HepG2 (cell line): ENCODE results near the gene FIZ1. TPM values are rescaled to one million over a fixed set of nuclear protein-coding genes. Genes with fewer than 3 reads are reported as not detected.
A peak's percentile ranks its signal among the peaks of the same experiment; 100 is the strongest.

Source experiments
- GABPB1 ChIP-seq: IDR thresholded peaks from 2 replicates; pipeline ENCODE4 v1.6.1; 2016; ENCODE audit warnings: mild to moderate bottlenecking, missing genetic modification reagents, moderate library complexity, missing compliant biosample characterization
- MYC ChIP-seq: sonication (generic); formaldehyde crosslinking; IDR thresholded peaks from 2 replicates; pipeline ENCODE4 v1.9.0; 2021; ENCODE audit warnings: missing genetic modification reagents, borderline replicate concordance
- NONO ChIP-seq, 2 experiments: fragments of 450-650 bp in 1 of 2; sonication (generic) in 1 of 2; formaldehyde crosslinking in 1 of 2; IDR thresholded peaks in 1 of 2; conservative IDR thresholded peaks in 1 of 2; 2 replicates each; pipeline versions ENCODE4 v1.6.1 to v1.8.0; 2017 to 2022; ENCODE audit warnings: mild to moderate bottlenecking in 1 of 2, missing genetic modification reagents in 1 of 2, moderate library complexity in 1 of 2
- YEATS4 ChIP-seq: sonication (generic); formaldehyde crosslinking; IDR thresholded peaks from 2 replicates; pipeline ENCODE4 v1.4.0; 2020; ENCODE audit warnings: missing genetic modification reagents, borderline replicate concordance
- ZNF674 ChIP-seq: sonication (generic); formaldehyde crosslinking; IDR thresholded peaks from 2 replicates; pipeline ENCODE4 v1.5.0; 2020; ENCODE audit warnings: low read depth, mild to moderate bottlenecking, missing genetic modification reagents
- ZNF761 ChIP-seq: sonication (generic); formaldehyde crosslinking; conservative IDR thresholded peaks from 2 replicates; pipeline ENCODE4 v1.4.0; 2020; ENCODE audit warnings: mild to moderate bottlenecking, missing genetic modification reagents
- ZSCAN29 ChIP-seq: sonication (generic); formaldehyde crosslinking; conservative IDR thresholded peaks from 2 replicates; pipeline ENCODE4 v1.4.0; 2020; ENCODE audit warnings: mild to moderate bottlenecking, missing genetic modification reagents
- polyA plus RNA-seq, 8 experiments: library from polyadenylated mRNA; depleted of rRNA in 3 of 8; stranded (reverse) in 7 of 8; unstranded in 1 of 8; fragments of >200 nt; fragmentation: Illumina TruSeq in 4 of 8; extraction: Trizol in 4 of 8; gene quantifications; 2 replicates each; pipeline versions ENCODE4 v1.2.1 to v1.2.3, GENCODE V29; 2011 to 2016; ENCODE audit warnings: low read depth in 4 of 8, missing spikeins in 1 of 8, mixed read lengths in 1 of 8; ENCODE audit not compliant: insufficient read depth in 1 of 8
- total RNA-seq, 5 experiments: library from RNA; depleted of rRNA; stranded (reverse); fragments of >200 nt; fragmentation: Illumina TruSeq; extraction: Trizol; gene quantifications; 2 replicates each; pipeline ENCODE4 v1.2.3, GENCODE V29; 2016; ENCODE audit warnings: low read depth in 1 of 5
- TF ChIP-seq, protein P1 (sequence below): sonication (generic); formaldehyde crosslinking; IDR thresholded peaks from 2 replicates; pipeline ENCODE4 v1.4.0; 2020; ENCODE audit warnings: low read depth, missing genetic modification reagents

FIZ1 gene
- total and polyA plus RNA-seq, 2 of the 13 experiments (the other 11 are each of a cell fraction or from before 2014, with no cell fraction given), result 3.6 to 5.9 TPM

DNA sequence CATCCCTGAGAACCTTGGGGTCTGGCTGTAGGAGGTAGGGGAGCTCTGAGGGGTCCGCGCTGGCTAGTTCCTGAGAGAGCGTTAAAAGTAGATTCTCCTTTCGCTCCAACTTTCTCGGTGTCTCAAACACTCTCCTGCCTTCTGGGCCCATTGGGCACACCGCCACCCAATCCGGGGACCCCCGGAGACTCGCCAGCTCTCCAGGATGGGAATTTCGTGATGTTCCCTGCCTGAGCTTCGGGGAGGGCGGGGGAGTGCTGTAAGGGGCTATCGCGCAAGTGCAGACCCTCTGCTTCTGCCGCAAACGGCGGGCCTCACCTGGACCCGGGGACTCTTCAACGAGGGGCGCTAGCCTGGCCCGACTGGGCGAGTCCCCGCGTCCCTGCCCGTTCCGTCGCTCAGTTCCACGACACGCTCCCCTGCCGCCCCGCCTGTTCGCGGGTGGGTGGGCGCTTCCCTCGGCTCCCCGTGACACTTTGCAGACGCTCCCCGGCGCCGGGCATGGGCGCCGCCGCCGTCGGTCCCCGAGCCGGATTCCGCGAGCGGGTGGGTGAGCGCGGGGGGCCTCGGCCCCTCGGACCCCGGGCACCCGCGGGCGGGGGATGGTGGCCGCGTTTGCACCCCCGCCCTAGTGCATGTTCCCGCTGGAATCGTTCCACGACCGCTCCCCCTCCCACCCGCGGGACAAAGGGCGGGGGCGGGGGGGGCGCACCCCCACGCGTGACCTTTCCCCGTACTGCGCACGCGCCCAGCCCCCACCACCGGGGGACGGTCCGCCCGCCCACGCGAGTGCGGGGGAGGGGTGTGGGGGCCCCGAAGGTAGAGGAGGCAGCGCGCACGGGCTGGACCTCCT is 48.6 kb upstream of the FIZ1 start, which contains the start of gene CCDC106 (continued):
- TF ChIP-seq, protein P1, sequence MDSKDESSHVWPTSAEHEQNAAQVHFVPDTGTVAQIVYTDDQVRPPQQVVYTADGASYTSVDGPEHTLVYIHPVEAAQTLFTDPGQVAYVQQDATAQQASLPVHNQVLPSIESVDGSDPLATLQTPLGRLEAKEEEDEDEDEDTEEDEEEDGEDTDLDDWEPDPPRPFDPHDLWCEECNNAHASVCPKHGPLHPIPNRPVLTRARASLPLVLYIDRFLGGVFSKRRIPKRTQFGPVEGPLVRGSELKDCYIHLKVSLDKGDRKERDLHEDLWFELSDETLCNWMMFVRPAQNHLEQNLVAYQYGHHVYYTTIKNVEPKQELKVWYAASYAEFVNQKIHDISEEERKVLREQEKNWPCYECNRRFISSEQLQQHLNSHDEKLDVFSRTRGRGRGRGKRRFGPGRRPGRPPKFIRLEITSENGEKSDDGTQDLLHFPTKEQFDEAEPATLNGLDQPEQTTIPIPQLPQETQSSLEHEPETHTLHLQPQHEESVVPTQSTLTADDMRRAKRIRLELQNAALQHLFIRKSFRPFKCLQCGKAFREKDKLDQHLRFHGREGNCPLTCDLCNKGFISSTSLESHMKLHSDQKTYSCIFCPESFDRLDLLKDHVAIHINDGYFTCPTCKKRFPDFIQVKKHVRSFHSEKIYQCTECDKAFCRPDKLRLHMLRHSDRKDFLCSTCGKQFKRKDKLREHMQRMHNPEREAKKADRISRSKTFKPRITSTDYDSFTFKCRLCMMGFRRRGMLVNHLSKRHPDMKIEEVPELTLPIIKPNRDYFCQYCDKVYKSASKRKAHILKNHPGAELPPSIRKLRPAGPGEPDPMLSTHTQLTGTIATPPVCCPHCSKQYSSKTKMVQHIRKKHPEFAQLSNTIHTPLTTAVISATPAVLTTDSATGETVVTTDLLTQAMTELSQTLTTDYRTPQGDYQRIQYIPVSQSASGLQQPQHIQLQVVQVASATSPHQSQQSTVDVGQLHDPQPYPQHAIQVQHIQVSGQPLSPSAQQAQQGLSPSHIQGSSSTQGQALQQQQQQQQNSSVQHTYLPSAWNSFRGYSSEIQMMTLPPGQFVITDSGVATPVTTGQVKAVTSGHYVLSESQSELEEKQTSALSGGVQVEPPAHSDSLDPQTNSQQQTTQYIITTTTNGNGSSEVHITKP (CRISPR knock-in tag), result no peak
- TF ChIP-seq NONO (IDR thresholded peaks at IDR 0.05) (no peak), NONO (CRISPR knock-in tag; conservative IDR thresholded peaks at IDR 0.05) (peak; percentile 61; the same call in 1 of the 2 replicates), MYC (CRISPR knock-in tag) (0 out of 2 replicates have a peak, but pooled peaks have one; percentile 45), GABPB1 (CRISPR knock-in tag) (peak; percentile 74), ZNF761 (CRISPR knock-in tag) (no peak), YEATS4 (CRISPR knock-in tag) (no peak; the same call in 1 of the 2 replicates), ZNF674 (peak; percentile 85; the same call in 1 of the 2 replicates), ZSCAN29 (CRISPR knock-in tag) (no peak)
